Spinal cord (tissue), 10 donors: ENCODE data around the gene ARRB2. TPM values are rescaled to one million over a fixed set of nuclear protein-coding genes. Genes with fewer than 3 reads are reported as not detected.

Source experiments
- DNase-seq, 6 donors: peaks; one replicate each; pipeline versions ENCODE4 v3.0.0 to v3.0.0-alpha.2; 2013 to 2015; ENCODE audit warnings: low spot score in 6 of 6, low read depth in 4 of 6
- H3K27ac ChIP-seq: one replicate; pipeline ENCODE4 v1.5.1; 2013; ENCODE audit warnings: low read depth, low read length, control low read depth
- H3K27me3 ChIP-seq: one replicate; pipeline ENCODE4 v1.6.1; 2013; ENCODE audit warnings: low read length; ENCODE audit not compliant: control insufficient read depth, insufficient read depth
- H3K36me3 ChIP-seq: one replicate; pipeline ENCODE4 v1.6.1; 2013; ENCODE audit warnings: low read length; ENCODE audit not compliant: control insufficient read depth, insufficient read depth
- H3K4me1 ChIP-seq: one replicate; pipeline ENCODE4 v1.6.1; 2013; ENCODE audit warnings: low read length; ENCODE audit not compliant: control insufficient read depth, insufficient read depth
- H3K4me3 ChIP-seq: one replicate; pipeline ENCODE4 v1.5.1; 2013; ENCODE audit warnings: low read depth, low read length, control low read depth
- H3K9me3 ChIP-seq: one replicate; pipeline ENCODE4 v1.6.1; 2013; ENCODE audit warnings: low read length; ENCODE audit not compliant: control insufficient read depth, insufficient read depth
- WGBS: methylation state at CpG from one replicate; pipeline ENCODE4 v1.1.5; 2013; ENCODE audit warnings: missing lambda C conversion rate; ENCODE audit not compliant: insufficient coverage; 5-methylcytosine and 5-hydroxymethylcytosine counted together
- polyA plus RNA-seq, 2 donors: library from polyadenylated mRNA; unstranded; fragments of 120-200 nt; gene quantifications; one replicate each; pipeline ENCODE4 v1.2.1, GENCODE V29; 2013; ENCODE audit not compliant: insufficient read length in 2 of 2
- total RNA-seq, 2 donors: library from RNA; depleted of rRNA in 1 of 2; stranded (reverse); fragments of 120-200 nt in 1 of 2; fragments of >200 nt in 1 of 2; gene quantifications; one replicate each; pipeline versions ENCODE4 v1.2.3 to v1.2.4, GENCODE V29; 2013 to 2014
- donor health status: healthy.

The ARRB2 gene
- total and polyA plus RNA-seq, 4 donors, result 21.2 to 105 (median 66.5) TPM

- Histone ChIP-seq H3K36me3 (peaks cover 58% of the 10 kb centered on the region), H3K27ac (no peak overlapping the region), H3K4me1 (no peaks in the 10 kb centered on the region), H3K27me3 (no peaks in the 10 kb centered on the region), H3K4me3 (no peak overlapping the region), H3K9me3 (no peaks in the 10 kb centered on the region)
- no peak for DNase-seq
- no CpG with 5 or more reads among the region's 7 CpGs for WGBS
These were observed 10.4 kb downstream of the ARRB2 start for GRCh38 chr17:4720787-4721186.

- no peak for DNase-seq
- no peak overlapping the region for H3K27ac ChIP-seq
- no peaks in the 10 kb centered on the region for H3K27me3 ChIP-seq
- H3K4me3 ChIP-seq, result no peak overlapping the region
- H3K36me3 ChIP-seq, result peaks cover 51% of the 10 kb centered on the region
- no peaks in the 10 kb centered on the region for H3K4me1 ChIP-seq
- no peaks in the 10 kb centered on the region for H3K9me3 ChIP-seq
- WGBS, result 81% methylated on average over 15 of the region's 20 CpGs
These were observed 11.0 kb downstream of the ARRB2 start for GRCh38 chr17:4721203-4722135.

- H3K4me1 ChIP-seq, result no peaks in the 10 kb centered on the region
- WGBS, result 82% methylated on average over 13 of the region's 16 CpGs
- H3K27me3 ChIP-seq, result no peaks in the 10 kb centered on the region
- no peaks in the 10 kb centered on the region for H3K9me3 ChIP-seq
- no peak for DNase-seq
- H3K36me3 ChIP-seq, result peaks cover 38% of the 10 kb centered on the region
- no peak overlapping the region for H3K4me3 ChIP-seq
- H3K27ac ChIP-seq, result no peak overlapping the region
These were observed 12.3 kb downstream of the ARRB2 start for GRCh38 chr17:4722678-4723240.

- Histone ChIP-seq H3K4me1 (no peaks in the 10 kb centered on the region), H3K27ac (no peak overlapping the region), H3K27me3 (no peaks in the 10 kb centered on the region), H3K4me3 (no peak overlapping the region), H3K36me3 (peaks cover 20% of the 10 kb centered on the region), H3K9me3 (no peaks in the 10 kb centered on the region)
- WGBS, result 62% methylated on average over 5 of the region's 5 CpGs
- no peak for DNase-seq
These were observed 14.2 kb downstream of the ARRB2 start for GRCh38 chr17:4724650-4725049.

- H3K4me3 ChIP-seq, result no peak overlapping the region
- 87% methylated on average over 6 of the region's 9 CpGs for WGBS
These were observed 15.3 kb downstream of the ARRB2 start for GRCh38 chr17:4725646-4726310.

GRCh38 chr17:4728124-4728523 lies 17.7 kb downstream of the ARRB2 start:
- H3K27me3 ChIP-seq, result no peaks in the 10 kb centered on the region
- peaks cover 19% of the 10 kb centered on the region for H3K4me1 ChIP-seq
- H3K9me3 ChIP-seq, result no peaks in the 10 kb centered on the region
- no peak overlapping the region for H3K27ac ChIP-seq
- peaks cover 3% of the 10 kb centered on the region for H3K36me3 ChIP-seq
- DNase-seq, result no peak
- H3K4me3 ChIP-seq, result no peak overlapping the region
- WGBS, result 100% methylated on average over 1 of the region's 3 CpGs

More at GRCh38 chr17:4725646-4726310, 15.3 kb downstream of the ARRB2 start:
- DNase-seq, result no peak
- H3K27me3 ChIP-seq, result no peaks in the 10 kb centered on the region
- H3K9me3 ChIP-seq, result no peaks in the 10 kb centered on the region
- H3K4me1 ChIP-seq, result peaks cover 8% of the 10 kb centered on the region
- no peak overlapping the region for H3K27ac ChIP-seq
- H3K36me3 ChIP-seq, result peaks cover 8% of the 10 kb centered on the region

GRCh38 chr17:4733073-4733531 lies 22.7 kb downstream of the ARRB2 start:
- no peak overlapping the region for H3K4me3 ChIP-seq
- H3K27me3 ChIP-seq, result peaks cover 12% of the 10 kb centered on the region
- peaks cover 10% of the 10 kb centered on the region for H3K36me3 ChIP-seq
- no peak for DNase-seq
- 96% methylated on average over 5 of the region's 6 CpGs for WGBS
- H3K4me1 ChIP-seq, result peaks cover 22% of the 10 kb centered on the region
- H3K9me3 ChIP-seq, result no peaks in the 10 kb centered on the region
- no peak overlapping the region for H3K27ac ChIP-seq

GRCh38 chr17:4734857-4735475 lies 24.5 kb downstream of the ARRB2 start:
- H3K27ac ChIP-seq, result no peak overlapping the region
- 84% methylated on average over 7 of the region's 8 CpGs for WGBS
- H3K4me3 ChIP-seq, result no peak overlapping the region
- DNase-seq, result no peak
- H3K9me3 ChIP-seq, result no peaks in the 10 kb centered on the region
- peaks cover 38% of the 10 kb centered on the region for H3K4me1 ChIP-seq
- H3K36me3 ChIP-seq, result peaks cover 10% of the 10 kb centered on the region
- H3K27me3 ChIP-seq, result peaks cover 29% of the 10 kb centered on the region

- H3K36me3 ChIP-seq, result peaks cover 10% of the 10 kb centered on the region
- H3K9me3 ChIP-seq, result no peaks in the 10 kb centered on the region
- H3K27ac ChIP-seq, result no peak overlapping the region
- peaks cover 40% of the 10 kb centered on the region for H3K27me3 ChIP-seq
- H3K4me3 ChIP-seq, result no peak overlapping the region
- H3K4me1 ChIP-seq, result peaks cover 30% of the 10 kb centered on the region
- no peak for DNase-seq
- whole genome bisulfite sequencing, result 73% methylated on average over 5 of the region's 9 CpGs
These were observed 25.6 kb downstream of the ARRB2 start for GRCh38 chr17:4735876-4736651.
